HepG2 (cell line): ENCODE results near the gene CDH1. TPM values are rescaled to one million over a fixed set of nuclear protein-coding genes. Genes with fewer than 3 reads are reported as not detected.

Experiments used
- ATF7-NPFF ChIP-seq: sonication (generic); formaldehyde crosslinking; IDR thresholded peaks from 2 replicates; pipeline ENCODE4 v1.8.1; 2023; ENCODE audit warnings: mild to moderate bottlenecking, low read depth, missing genetic modification reagents, moderate library complexity
- ETV5 ChIP-seq: IDR thresholded peaks from 2 replicates; pipeline ENCODE4 v1.6.1; 2018; ENCODE audit warnings: missing biosample characterization, missing genetic modification reagents, inconsistent platforms, borderline replicate concordance
- HIVEP1 ChIP-seq: sonication (generic); formaldehyde crosslinking; IDR thresholded peaks from 2 replicates; pipeline ENCODE4 v1.4.0; 2020; ENCODE audit warnings: mild to moderate bottlenecking, missing genetic modification reagents
- KLF9 ChIP-seq: IDR thresholded peaks from 2 replicates; pipeline ENCODE4 v1.6.1; 2016; ENCODE audit warnings: low read depth
- MAFF ChIP-seq: IDR thresholded peaks from 2 replicates; pipeline ENCODE4 v1.6.1; 2011; ENCODE audit warnings: low read depth, low read length, improper control_type of control experiment
- MTF1 ChIP-seq: sonication (generic); formaldehyde crosslinking; IDR thresholded peaks from 2 replicates; pipeline ENCODE4 v1.5.0; 2020; ENCODE audit warnings: missing genetic modification reagents
- NCOA5 ChIP-seq: sonication (generic); formaldehyde crosslinking; IDR thresholded peaks from 2 replicates; pipeline ENCODE4 v1.4.0; 2020; ENCODE audit warnings: missing genetic modification reagents
- NCOR1 ChIP-seq: fragments of 200-600 bp; sonication (generic); IDR thresholded peaks from 2 replicates; pipeline ENCODE4 v1.7.0; 2017; ENCODE audit warnings: antibody characterized with exemption, low read length, borderline replicate concordance
- NFIC ChIP-seq: IDR thresholded peaks from 2 replicates; pipeline ENCODE4 v1.6.1; 2012; ENCODE audit warnings: mild to moderate bottlenecking, low read length, inconsistent platforms
- PHF21A ChIP-seq: sonication (generic); formaldehyde crosslinking; IDR thresholded peaks from 2 replicates; pipeline ENCODE4 v1.5.0; 2020; ENCODE audit warnings: mild to moderate bottlenecking, missing genetic modification reagents
- TAF15 ChIP-seq: fragments of 200-400 bp; formaldehyde crosslinking; IDR thresholded peaks from one replicate; pipeline ENCODE4 v1.6.1; 2018; ENCODE audit warnings: mild to moderate bottlenecking, low read depth, low read length; ENCODE audit not compliant: poor library complexity, severe bottlenecking
- ZBTB38 ChIP-seq: sonication (generic); formaldehyde crosslinking; IDR thresholded peaks from 2 replicates; pipeline ENCODE4 v1.5.1; 2020; ENCODE audit warnings: mild to moderate bottlenecking, missing genetic modification reagents
- ZFP36L2 ChIP-seq: sonication (generic); formaldehyde crosslinking; IDR thresholded peaks from 2 replicates; pipeline ENCODE4 v1.4.0; 2020; ENCODE audit warnings: missing genetic modification reagents
- ZMYM2 ChIP-seq: sonication (generic); formaldehyde crosslinking; IDR thresholded peaks from 2 replicates; pipeline ENCODE4 v1.8.0; 2022; ENCODE audit warnings: mild to moderate bottlenecking, missing genetic modification reagents
- ZNF615 ChIP-seq: sonication (generic); formaldehyde crosslinking; IDR thresholded peaks from 2 replicates; pipeline ENCODE4 v1.5.0; 2020; ENCODE audit warnings: mild to moderate bottlenecking, missing genetic modification reagents, borderline replicate concordance
- ZNF768 ChIP-seq: sonication (generic); formaldehyde crosslinking; IDR thresholded peaks from 2 replicates; pipeline ENCODE4 v1.4.0; 2020; ENCODE audit warnings: missing genetic modification reagents
- ZNF775 ChIP-seq: sonication (generic); formaldehyde crosslinking; IDR thresholded peaks from 2 replicates; pipeline ENCODE4 v1.4.0; 2020; ENCODE audit warnings: missing genetic modification reagents, mild to moderate bottlenecking, moderate library complexity, borderline replicate concordance
- polyA plus RNA-seq, 8 experiments: library from polyadenylated mRNA; depleted of rRNA in 3 of 8; stranded (reverse) in 7 of 8; unstranded in 1 of 8; fragments of >200 nt; fragmentation: Illumina TruSeq in 4 of 8; extraction: Trizol in 4 of 8; gene quantifications; 2 replicates each; pipeline versions ENCODE4 v1.2.1 to v1.2.3, GENCODE V29; 2011 to 2016; ENCODE audit warnings: low read depth in 4 of 8, missing spikeins in 1 of 8, mixed read lengths in 1 of 8; ENCODE audit not compliant: insufficient read depth in 1 of 8
- total RNA-seq, 5 experiments: library from RNA; depleted of rRNA; stranded (reverse); fragments of >200 nt; fragmentation: Illumina TruSeq; extraction: Trizol; gene quantifications; 2 replicates each; pipeline ENCODE4 v1.2.3, GENCODE V29; 2016; ENCODE audit warnings: low read depth in 1 of 5
- TF ChIP-seq, protein P1 (sequence below): sonication (generic); formaldehyde crosslinking; IDR thresholded peaks from 2 replicates; pipeline ENCODE4 v1.4.0; 2020; ENCODE audit warnings: missing genetic modification reagents
- TF ChIP-seq, protein P2 (sequence below): IDR thresholded peaks from 2 replicates; pipeline ENCODE4 v1.6.1; 2016
- TF ChIP-seq, protein P3 (sequence below): sonication (generic); formaldehyde crosslinking; IDR thresholded peaks from 2 replicates; pipeline ENCODE4 v1.4.0; 2020; ENCODE audit warnings: mild to moderate bottlenecking, low read depth, missing genetic modification reagents
- TF ChIP-seq, protein P4 (sequence below): sonication (generic); formaldehyde crosslinking; IDR thresholded peaks from 2 replicates; pipeline ENCODE4 v1.4.0; 2020; ENCODE audit warnings: missing genetic modification reagents; ENCODE audit errors: not compliant biosample characterization
- TF ChIP-seq, protein P5 (sequence below): sonication (generic); formaldehyde crosslinking; IDR thresholded peaks from 2 replicates; pipeline ENCODE4 v1.5.1; 2020; ENCODE audit warnings: mild to moderate bottlenecking, missing genetic modification reagents, moderate library complexity

Gene CDH1
- total and polyA plus RNA-seq, 2 of the 13 experiments (the other 11 are each of a cell fraction or from before 2014, with no cell fraction given), result 0.95 to 9.8 TPM

DNA sequence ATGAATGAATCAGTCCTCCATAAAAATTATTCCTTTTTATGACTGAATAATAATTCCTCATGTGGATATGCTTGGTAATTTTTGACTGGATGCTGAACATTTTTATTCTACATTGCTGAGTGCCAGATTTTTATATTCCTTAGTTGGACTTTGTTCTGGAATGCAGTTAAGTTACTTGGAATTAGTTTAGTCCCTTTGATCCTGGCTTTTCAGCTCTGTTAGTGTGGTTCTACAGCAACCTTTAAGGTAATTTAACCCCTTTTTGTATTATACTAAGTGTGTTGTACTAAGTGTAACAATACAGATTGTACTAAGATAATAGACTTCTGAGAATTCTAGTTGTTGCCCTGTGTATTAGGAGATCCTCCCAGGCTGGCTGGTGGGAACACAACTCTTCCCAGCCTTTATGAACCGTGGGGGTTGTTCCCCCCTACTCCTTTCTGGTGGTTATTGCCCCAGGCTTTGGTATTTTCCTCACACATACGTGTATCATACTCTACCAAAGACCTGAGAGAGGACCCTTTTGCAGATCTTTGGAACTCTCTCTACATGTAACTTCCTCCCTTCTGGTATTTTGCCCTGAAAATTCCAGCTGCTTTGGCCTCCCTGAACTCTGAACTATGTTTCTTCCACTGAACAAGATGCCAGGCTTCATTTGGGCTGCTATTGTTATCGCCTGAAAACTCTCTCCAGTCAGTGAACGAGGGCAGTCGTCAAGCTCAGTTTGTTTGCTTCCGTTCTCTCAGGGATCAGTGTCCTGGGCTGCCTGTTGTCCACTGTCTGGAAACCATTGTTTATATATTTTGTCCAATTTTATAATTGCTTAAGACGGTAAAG lies 136.8 kb downstream of the CDH1 start (continued):
- TF ChIP-seq, protein P1, sequence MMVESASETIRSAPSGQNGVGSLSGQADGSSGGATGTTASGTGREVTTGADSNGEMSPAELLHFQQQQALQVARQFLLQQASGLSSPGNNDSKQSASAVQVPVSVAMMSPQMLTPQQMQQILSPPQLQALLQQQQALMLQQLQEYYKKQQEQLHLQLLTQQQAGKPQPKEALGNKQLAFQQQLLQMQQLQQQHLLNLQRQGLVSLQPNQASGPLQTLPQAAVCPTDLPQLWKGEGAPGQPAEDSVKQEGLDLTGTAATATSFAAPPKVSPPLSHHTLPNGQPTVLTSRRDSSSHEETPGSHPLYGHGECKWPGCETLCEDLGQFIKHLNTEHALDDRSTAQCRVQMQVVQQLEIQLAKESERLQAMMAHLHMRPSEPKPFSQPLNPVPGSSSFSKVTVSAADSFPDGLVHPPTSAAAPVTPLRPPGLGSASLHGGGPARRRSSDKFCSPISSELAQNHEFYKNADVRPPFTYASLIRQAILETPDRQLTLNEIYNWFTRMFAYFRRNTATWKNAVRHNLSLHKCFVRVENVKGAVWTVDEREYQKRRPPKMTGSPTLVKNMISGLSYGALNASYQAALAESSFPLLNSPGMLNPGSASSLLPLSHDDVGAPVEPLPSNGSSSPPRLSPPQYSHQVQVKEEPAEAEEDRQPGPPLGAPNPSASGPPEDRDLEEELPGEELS (CRISPR knock-in tag), result peak; percentile 10; the same call in 1 of the 2 replicates
- no peak for TF ChIP-seq ZBTB38
- TF ChIP-seq PHF21A (CRISPR knock-in tag), result 0 out of 2 replicates have a peak, but pooled peaks have one; percentile 23
- TF ChIP-seq ZFP36L2 (CRISPR knock-in tag), result no peak
- no peak for TF ChIP-seq MAFF
- TF ChIP-seq MTF1, result no peak
- TF ChIP-seq, protein P2, sequence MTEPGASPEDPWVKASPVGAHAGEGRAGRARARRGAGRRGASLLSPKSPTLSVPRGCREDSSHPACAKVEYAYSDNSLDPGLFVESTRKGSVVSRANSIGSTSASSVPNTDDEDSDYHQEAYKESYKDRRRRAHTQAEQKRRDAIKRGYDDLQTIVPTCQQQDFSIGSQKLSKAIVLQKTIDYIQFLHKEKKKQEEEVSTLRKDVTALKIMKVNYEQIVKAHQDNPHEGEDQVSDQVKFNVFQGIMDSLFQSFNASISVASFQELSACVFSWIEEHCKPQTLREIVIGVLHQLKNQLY (CRISPR knock-in tag), result no peak
- TF ChIP-seq, protein P3, sequence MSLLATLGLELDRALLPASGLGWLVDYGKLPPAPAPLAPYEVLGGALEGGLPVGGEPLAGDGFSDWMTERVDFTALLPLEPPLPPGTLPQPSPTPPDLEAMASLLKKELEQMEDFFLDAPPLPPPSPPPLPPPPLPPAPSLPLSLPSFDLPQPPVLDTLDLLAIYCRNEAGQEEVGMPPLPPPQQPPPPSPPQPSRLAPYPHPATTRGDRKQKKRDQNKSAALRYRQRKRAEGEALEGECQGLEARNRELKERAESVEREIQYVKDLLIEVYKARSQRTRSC, result no peak
- peak; percentile 27; the same call in 1 of the 2 replicates for TF ChIP-seq NFIC
- TF ChIP-seq ZNF615 (CRISPR knock-in tag), result no peak
- TF ChIP-seq ZNF775, result no peak
- TF ChIP-seq, protein P4, sequence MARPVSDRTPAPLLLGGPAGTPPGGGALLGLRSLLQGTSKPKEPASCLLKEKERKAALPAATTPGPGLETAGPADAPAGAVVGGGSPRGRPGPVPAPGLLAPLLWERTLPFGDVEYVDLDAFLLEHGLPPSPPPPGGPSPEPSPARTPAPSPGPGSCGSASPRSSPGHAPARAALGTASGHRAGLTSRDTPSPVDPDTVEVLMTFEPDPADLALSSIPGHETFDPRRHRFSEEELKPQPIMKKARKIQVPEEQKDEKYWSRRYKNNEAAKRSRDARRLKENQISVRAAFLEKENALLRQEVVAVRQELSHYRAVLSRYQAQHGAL (CRISPR knock-in tag), result no peak
- no peak for TF ChIP-seq TAF15
- peak; percentile 60; the same call in 1 of the 2 replicates for TF ChIP-seq ETV5
- no peak for TF ChIP-seq ZNF768 (CRISPR knock-in tag)
- TF ChIP-seq HIVEP1 (CRISPR knock-in tag), result no peak
- TF ChIP-seq NCOA5 (CRISPR knock-in tag), result no peak
- TF ChIP-seq ZMYM2 (CRISPR knock-in tag), result no peak
- TF ChIP-seq NCOR1, result peak; percentile 49; the same call in 1 of the 2 replicates
- no peak for TF ChIP-seq ATF7-NPFF (CRISPR knock-in tag)
- TF ChIP-seq, protein P5, sequence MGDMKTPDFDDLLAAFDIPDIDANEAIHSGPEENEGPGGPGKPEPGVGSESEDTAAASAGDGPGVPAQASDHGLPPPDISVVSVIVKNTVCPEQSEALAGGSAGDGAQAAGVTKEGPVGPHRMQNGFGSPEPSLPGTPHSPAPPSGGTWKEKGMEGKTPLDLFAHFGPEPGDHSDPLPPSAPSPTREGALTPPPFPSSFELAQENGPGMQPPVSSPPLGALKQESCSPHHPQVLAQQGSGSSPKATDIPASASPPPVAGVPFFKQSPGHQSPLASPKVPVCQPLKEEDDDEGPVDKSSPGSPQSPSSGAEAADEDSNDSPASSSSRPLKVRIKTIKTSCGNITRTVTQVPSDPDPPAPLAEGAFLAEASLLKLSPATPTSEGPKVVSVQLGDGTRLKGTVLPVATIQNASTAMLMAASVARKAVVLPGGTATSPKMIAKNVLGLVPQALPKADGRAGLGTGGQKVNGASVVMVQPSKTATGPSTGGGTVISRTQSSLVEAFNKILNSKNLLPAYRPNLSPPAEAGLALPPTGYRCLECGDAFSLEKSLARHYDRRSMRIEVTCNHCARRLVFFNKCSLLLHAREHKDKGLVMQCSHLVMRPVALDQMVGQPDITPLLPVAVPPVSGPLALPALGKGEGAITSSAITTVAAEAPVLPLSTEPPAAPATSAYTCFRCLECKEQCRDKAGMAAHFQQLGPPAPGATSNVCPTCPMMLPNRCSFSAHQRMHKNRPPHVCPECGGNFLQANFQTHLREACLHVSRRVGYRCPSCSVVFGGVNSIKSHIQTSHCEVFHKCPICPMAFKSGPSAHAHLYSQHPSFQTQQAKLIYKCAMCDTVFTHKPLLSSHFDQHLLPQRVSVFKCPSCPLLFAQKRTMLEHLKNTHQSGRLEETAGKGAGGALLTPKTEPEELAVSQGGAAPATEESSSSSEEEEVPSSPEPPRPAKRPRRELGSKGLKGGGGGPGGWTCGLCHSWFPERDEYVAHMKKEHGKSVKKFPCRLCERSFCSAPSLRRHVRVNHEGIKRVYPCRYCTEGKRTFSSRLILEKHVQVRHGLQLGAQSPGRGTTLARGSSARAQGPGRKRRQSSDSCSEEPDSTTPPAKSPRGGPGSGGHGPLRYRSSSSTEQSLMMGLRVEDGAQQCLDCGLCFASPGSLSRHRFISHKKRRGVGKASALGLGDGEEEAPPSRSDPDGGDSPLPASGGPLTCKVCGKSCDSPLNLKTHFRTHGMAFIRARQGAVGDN (CRISPR knock-in tag), result no peak
- TF ChIP-seq KLF9, result no peak
